GM21619 (cell line): ENCODE data around the gene SPTB.
"Not testable (repeated sequence)": the region's sequence is repeated elsewhere in the genome, so short reads cannot be mapped to it uniquely, and the experiment has no call there.

ENCODE experiments used
- ATAC-seq: cut with Tn5 transposase; IDR thresholded peaks from one replicate; pipeline ENCODE4 v1.9.1; 2021; ENCODE audit not compliant: unreplicated experiment

Gene SPTB

DNA sequence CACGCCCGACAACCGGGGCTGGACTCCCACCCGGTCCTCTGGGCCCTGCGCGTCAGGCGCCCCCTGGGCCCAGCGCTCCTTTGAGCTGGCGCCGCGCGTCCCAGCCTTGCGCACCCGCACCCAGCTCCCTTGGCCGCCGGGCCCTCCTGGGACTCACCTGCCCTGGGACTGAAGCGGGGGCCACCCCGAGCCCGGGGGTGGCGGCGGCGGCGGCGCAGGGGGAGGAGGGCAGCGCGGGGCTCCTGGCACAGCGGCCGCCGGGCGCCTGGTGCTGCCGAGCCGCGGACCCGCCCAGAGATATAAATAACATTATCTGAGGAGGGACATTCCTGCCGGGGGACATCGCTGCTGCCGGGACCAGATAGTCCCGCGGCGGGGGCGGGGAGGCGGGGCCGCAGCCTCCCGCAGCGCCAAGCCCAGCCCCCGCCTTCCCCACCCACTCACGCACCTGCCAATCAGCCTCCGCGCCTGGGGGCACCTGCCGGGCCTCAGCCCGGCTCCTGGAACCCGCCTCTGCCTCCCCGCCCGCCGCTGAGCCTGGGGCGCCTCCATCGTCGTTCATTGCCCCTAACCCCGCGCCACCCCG, at the start of gene SPTB:
SPTB (minus strand) TSS at position 273 of the 586 bp plus-strand sequence. CDS start 56,813 bp downstream, outside the sequence.
- no peak for ATAC-seq

- no peak for ATAC-seq
These were observed 49.3 kb upstream of the SPTB start for GRCh38 chr14:64929014-64929359.

DNA sequence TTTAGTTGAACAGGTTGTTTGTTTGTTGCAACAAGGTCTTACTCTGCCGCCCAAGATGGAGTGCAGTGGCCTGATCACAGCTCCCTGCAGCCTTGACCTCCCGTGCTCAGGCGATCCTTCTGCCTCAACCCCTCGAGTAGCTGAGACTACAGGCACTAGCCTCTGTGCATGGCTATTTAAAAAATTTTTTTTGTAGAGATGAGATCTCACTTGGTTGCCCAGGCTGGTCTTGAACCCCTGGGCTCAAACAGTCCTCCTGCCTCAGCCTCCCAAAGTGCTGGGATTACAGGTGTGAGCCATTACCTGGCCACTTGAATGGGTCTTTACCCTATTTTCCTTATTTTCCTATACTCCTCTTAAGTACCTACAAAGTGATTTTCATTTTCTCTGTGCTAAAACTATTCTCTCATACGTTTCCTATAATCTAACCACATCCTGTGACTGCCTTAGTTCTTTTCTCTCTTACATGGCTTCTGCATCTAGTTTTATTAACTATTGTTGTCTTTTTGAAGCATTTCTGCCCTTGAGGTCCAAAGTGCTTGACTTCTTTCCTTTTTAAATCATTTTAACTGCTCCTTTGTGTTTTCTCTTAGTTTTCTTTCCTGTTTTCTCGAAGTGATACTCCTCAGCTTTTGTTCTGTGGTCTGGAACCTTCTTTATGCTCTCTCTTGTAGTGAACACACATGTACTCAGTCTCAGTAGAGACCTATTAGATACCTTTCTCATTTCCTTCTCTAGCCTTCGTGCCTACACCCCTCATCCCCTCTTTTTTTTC, 48.7 kb upstream of the SPTB start:
- peak; percentile 82 for ATAC-seq

DNA sequence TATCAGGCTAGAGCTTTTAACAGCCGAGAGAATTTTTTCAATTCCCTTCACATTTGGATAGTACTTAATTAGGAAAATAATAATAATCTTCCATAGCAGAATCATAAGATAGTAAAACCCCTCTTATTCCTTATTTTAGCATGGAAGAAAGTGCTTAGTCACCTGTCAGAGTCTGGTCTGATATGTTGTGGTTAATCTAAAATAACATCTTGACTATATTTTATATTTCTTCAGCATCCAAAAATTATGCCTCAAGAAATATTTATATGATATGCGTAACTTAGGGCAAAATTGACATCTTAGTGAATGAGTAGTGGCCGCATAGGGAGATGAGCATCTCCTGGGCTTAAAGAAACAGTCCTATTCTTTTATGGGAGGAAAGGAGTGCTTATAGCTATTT, 47.3 kb upstream of the SPTB start:
- ATAC-seq, result no peak

GRCh38 chr14:64926398-64926995, 46.8 kb upstream of the SPTB start:
- no peak for ATAC-seq

DNA sequence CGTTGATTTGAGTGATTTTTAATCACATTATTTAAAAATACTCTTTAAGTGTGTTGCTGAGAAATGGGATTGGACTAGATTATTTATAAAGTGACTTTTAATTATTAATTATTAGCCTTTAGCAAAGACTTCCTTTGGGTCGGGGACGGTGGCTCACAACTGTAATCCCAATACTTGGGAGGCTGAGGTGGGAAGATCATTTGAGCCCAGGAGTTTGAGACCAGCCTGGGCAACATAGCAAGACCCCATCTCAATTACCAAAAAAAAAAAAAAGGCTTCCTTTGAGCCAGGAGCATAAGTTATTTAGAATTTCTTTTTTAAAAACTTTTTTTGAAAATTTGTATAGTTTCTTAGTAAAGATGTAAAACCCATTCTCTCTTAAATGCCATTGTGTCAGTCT, 43.3 kb upstream of the SPTB start:
- ATAC-seq, result no peak

DNA sequence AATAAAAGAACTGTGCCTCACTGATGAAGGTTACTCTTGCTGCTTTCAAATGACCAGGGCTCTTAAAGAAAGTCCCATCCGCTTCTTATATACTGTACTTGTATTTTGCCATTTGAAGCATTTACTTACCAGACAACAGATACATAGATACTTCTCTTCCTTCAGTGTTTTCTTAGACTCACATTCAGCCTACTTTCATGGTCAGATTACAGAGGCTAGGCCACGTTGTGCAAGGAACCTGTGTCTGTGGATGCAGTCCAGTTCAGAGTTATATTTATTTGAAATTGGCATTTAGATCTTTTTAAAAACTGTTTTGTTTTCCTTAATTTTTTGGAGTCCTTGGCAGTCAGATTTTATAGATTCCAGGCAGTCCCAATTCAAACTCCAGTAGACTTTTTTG, 40.8 kb upstream of the SPTB start:
- no peak for ATAC-seq

DNA sequence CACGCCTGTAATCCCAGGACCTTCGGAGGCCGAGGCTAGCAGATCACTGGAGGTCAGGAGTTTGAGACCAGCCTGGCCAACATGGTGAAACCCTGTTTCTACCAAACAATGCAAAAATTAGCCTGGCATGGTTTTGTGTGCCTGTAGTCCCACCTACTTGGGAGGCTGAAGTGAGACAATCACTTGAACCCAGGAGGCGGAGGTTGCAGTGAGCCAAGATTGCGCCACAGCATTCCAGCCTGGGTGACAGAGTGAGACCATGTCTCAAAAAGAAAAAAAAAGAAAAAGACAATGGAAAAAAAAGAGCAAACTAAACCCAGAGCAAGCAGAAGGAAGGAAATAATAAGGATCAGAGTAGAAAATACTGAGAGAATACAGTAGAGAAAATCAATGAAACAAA, 39.9 kb upstream of the SPTB start:
- no peak for ATAC-seq

DNA sequence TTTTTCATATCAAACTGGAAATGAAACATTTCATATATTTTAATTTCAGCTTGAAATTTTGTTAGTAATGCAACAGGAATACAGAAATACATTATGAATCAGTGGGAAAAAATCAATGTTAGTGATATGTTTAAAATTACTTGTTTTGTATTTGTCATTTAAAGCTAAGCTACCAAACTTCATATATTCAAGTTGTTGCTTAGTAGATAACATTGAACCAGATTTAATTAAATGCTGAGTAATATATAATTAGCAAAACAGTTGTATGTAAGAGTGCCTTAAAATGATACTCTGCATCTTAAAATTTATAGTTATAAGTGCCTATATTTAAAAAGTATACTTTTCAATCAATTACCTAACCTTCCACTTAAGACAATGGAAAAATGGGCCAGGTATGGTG, 39.5 kb upstream of the SPTB start:
- ATAC-seq, result no peak

- ATAC-seq, result no peak
These were observed 38.5 kb upstream of the SPTB start for GRCh38 chr14:64918216-64918615.

DNA sequence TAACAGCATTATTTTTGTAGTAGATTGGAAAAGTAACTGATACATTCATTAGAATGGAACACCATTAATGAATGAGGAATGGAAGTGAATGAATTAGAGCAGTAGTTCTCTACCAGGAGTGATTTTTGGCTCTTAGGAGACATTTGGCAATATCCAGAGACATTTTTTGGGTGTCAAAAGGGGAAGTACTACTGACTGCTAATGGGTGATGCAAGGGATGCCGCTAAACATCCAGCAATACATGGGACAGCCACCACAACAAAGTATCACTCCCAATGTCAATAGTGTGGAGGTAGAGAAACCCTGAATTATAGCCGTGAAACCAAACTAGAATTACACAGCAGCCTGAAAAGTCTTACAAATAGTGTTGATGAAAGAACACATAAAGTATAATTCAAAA, 36.1 kb upstream of the SPTB start:
- no peak for ATAC-seq

- ATAC-seq, result no peak
These were observed 35.3 kb upstream of the SPTB start for GRCh38 chr14:64915029-64915424.

DNA sequence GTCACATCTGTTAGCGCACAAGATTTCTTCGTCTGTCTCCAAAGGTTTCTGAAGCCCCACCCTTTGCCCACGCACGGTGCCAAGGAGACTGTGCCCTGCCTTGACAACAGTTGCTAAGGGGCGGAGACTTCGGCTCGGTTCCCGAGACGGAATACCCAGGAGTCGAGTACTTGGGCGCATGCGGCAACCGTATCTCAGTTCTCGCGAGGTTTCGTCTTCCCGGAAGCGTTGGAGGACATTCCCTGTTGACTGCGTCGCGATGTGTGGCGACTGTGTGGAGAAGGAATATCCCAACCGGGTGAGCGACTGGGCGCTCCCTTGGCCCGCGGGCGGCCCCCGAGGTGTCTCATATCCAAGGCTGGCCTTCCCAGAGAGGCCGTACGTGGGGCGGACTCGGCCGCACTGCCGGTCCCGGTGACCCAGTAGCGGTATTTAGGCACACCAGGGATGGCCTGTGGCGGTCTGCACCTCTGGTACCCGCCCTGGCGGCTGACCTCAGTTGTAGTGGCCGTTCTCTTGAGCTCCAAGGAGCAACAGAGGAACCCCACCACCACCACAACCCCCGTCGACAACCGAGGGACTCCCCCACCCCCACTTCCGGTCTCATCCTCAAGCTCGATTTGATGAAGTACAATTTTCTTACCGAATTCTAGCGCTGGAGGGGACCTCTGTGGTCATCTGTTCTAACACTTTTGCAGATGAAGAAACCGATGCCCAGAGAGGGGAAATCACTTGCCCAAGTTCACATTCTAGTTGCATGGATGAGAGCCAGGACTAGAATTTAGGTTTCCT, 34.7 kb upstream of the SPTB start, which contains the start of gene CHURC1:
CHURC1 (plus strand) TSS at position 219 of the 792 bp plus-strand sequence; CDS start at position 260, 41 bp downstream.
- ATAC-seq, result peak; percentile 99

- not testable (repeated sequence) for ATAC-seq
These were observed 33.8 kb upstream of the SPTB start for GRCh38 chr14:64913477-64913876.

DNA sequence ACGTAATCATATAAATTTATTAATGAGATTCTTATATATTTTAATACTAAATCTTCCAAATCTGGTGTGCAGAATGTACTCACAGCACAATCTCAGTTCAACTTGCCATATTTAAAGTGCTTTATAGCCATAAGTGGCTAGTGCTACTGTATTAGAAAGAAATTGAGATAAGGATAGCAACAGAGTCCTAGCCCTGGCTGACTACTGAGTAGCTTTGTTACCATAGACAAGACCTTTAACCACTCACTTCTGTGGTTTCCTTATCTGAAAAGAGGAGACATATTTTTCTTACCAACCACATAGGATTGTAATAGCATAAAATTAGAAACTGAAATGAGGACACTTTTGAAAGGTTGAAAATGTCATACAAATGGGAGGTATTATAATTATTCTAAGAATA, 32.6 kb upstream of the SPTB start:
- no peak for ATAC-seq

DNA sequence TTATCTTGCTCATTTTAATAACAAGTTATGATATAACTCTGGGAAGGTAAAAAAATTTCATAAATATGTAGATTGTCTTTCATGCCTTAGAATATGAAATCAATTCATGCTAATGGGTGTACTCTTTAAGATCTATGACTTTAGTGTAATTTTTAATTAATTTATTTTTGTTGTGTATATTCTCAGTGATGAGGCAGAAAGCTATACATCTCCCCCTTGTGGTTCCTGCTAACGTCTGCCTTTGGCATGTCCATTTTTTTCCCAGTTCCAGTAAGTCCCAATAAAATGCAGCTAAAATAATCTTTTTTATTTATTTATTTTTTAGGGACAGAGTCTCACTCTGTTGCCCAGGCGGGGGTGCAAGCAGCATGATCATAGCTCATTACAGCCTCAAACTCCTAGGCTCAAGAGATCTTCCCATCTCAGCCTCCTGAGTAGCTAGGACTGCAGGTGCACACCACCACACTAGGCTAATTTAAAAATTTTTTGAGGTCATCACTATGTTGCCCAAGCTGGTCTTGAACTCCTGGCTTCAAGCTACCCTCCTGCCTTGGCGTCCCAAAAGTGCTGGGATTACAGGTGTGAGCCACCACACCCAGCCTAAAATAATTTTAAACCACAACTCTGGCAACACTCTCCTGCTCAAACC, 31.3 kb upstream of the SPTB start:
- no peak for ATAC-seq

DNA sequence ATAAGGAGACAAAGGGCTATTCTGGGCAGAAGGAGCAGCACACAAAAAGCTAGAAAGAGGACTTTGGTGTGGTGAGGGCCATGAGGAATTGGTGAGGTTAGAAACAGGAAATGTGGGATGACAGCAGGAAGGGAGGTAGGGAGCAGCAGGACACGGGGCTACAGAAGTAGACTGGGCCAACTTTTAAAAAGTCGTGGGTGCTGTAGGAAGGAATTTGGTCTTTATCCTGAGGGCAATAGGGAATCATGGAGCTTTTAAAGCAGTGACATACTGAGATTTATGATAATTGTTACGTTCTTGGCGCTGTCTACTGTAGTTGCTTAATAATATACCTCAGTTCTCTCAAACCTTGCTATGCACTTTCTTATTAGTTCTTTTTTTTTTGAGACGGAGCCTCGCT, 26.3 kb upstream of the SPTB start:
- ATAC-seq, result no peak

- ATAC-seq, result no peak
These were observed 20.3 kb upstream of the SPTB start for GRCh38 chr14:64899958-64900357.

- no peak for ATAC-seq
These were observed 12.2 kb upstream of the SPTB start for GRCh38 chr14:64891839-64892375.

DNA sequence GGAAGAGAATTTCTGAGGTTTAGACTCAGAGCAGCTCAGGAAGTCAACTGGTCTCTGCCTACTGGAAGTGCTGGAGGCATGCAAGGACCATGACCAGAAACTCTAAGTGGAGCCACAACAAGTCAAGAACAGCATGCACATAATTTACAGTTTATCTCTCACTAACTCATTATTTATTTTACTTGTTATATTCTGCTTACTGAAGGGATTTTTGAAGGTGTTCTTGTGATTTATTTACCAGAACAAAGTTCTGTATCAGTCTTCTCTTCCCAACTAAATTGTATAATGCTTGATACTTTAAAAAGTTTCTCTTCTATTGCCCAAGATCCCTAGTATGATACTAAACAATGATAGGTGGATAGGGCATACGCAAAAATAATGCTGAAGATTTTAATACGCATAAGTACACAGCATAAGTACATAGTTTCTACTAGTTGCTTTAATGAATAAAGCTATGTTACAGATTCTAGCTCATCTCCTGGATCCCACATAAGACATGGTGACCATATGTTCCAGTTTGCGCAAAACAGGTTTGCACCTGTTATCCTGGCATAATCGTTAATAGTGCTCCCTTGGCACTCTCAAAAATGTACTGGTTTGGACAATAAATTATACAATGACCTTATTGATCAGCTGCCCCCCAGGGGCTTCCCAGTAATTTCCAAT, 11.6 kb upstream of the SPTB start:
- no peak for ATAC-seq
